CD4-positive, alpha-beta memory T cell (primary cell): ENCODE measurements around the gene SPTB. TPM values are rescaled to one million over a fixed set of nuclear protein-coding genes. Genes with fewer than 3 reads are reported as not detected.

Source experiments
- CTCF ChIA-PET: fragments of 350-600 bp; sonication (Branson Sonifier 250); formaldehyde crosslinking; loops from one replicate; lab custom pipeline; 2021; ENCODE audit warnings: inconsistent platforms; ENCODE audit not compliant: partially characterized antibody; lab: Charles Lee
- POLR2A ChIA-PET: fragments of 350-600 bp; sonication (Branson Sonifier 250); formaldehyde crosslinking; loops from one replicate; lab custom pipeline; 2021; ENCODE audit not compliant: partially characterized antibody; lab: Charles Lee
- DNase-seq, 5 donors: peaks; one replicate each; pipeline versions ENCODE4 v3.0.0 to v3.0.0-alpha.2; 2020 to 2022; ENCODE audit warnings: mixed read lengths in 1 of 5
- H3K27ac ChIP-seq: one replicate; pipeline ENCODE4 v1.7.0; 2013; ENCODE audit warnings: low read depth, low read length
- H3K27me3 ChIP-seq: 2 replicates; pipeline ENCODE4 v1.7.0; 2013; ENCODE audit warnings: mild to moderate bottlenecking, low read length, moderate library complexity; ENCODE audit not compliant: insufficient read depth
- H3K36me3 ChIP-seq: 2 replicates; pipeline ENCODE4 v1.7.0; 2013; ENCODE audit warnings: mild to moderate bottlenecking, low read length, moderate library complexity; ENCODE audit not compliant: insufficient read depth
- H3K4me1 ChIP-seq: 2 replicates; pipeline ENCODE4 v1.7.0; 2013; ENCODE audit warnings: mild to moderate bottlenecking, low read length, moderate library complexity; ENCODE audit not compliant: insufficient read depth
- H3K4me3 ChIP-seq, 2 donors: one replicate each; pipeline ENCODE4 v1.7.0; 2013; ENCODE audit warnings: low read length in 2 of 2, mild to moderate bottlenecking in 1 of 2
- H3K9me3 ChIP-seq, 2 donors: one replicate each; pipeline ENCODE4 v1.7.0; 2013; ENCODE audit warnings: low read length in 2 of 2, control low read depth in 1 of 2; ENCODE audit not compliant: control insufficient read depth in 1 of 2
- H3K27ac Mint-ChIP-seq, 7 donors: one replicate each; pipeline ENCODE4 v1.8.0; 2020 to 2021; ENCODE audit warnings: mixed read lengths in 7 of 7, mild to moderate bottlenecking in 6 of 7, inconsistent platforms in 3 of 7, moderate library complexity in 3 of 7
- H3K27me3 Mint-ChIP-seq, 2 donors: one replicate each; pipeline ENCODE4 v1.8.0; 2020 to 2021; ENCODE audit warnings: mixed read lengths in 2 of 2
- H3K36me3 Mint-ChIP-seq, 2 donors: one replicate each; pipeline ENCODE4 v1.8.0; 2020 to 2021; ENCODE audit warnings: mixed read lengths in 2 of 2, inconsistent platforms in 1 of 2, mild to moderate bottlenecking in 1 of 2
- H3K4me1 Mint-ChIP-seq, 4 donors: one replicate each; pipeline ENCODE4 v1.8.0; 2020 to 2021; ENCODE audit warnings: mixed read lengths in 4 of 4, mild to moderate bottlenecking in 1 of 4
- H3K4me3 Mint-ChIP-seq, 8 donors: one replicate each; pipeline ENCODE4 v1.8.0; 2020 to 2021; ENCODE audit warnings: mixed read lengths in 8 of 8, mild to moderate bottlenecking in 7 of 8, moderate library complexity in 6 of 8, inconsistent platforms in 3 of 8
- H3K9me3 Mint-ChIP-seq, 8 donors: one replicate each; pipeline ENCODE4 v1.8.0; 2020 to 2021; ENCODE audit warnings: mixed read lengths in 8 of 8, mild to moderate bottlenecking in 5 of 8, inconsistent platforms in 3 of 8, moderate library complexity in 1 of 8
- intact Hi-C: fragments of 100-400 bp; cut with micrococcal nuclease; formaldehyde crosslinking; loops from one replicate; pipeline ENCODE4 v1.15.1; 2023
- polyA plus RNA-seq, 2 donors: library from polyadenylated mRNA; unstranded; fragments of 300-500 nt; fragmentation: Illumina TruSeq; gene quantifications; one replicate each; pipeline ENCODE4 v1.2.3, GENCODE V29; 2021
- total RNA-seq, 2 experiments: library from RNA; stranded (reverse); gene quantifications; one replicate each; pipeline ENCODE4 v1.2.3, GENCODE V29; 2021

The SPTB gene
- total and polyA plus RNA-seq, 4 experiments from 2014 or later: 0.03 to 0.37 (median 0.09) TPM; not detected in 1

GRCh38 chr14:64856529-64857445, 22.9 kb downstream of the SPTB start:
- H3K27ac Mint-ChIP-seq: no peak overlapping the region
- CTCF ChIA-PET: interaction anchor here (1.0 to 1.3 kb wide), 2 partner anchors 34 to 35 kb away, joined by 3 to 4 read pairs; no protein-coding TSS in a partner anchor
- no peak overlapping the region for H3K4me3 Mint-ChIP-seq

DNA sequence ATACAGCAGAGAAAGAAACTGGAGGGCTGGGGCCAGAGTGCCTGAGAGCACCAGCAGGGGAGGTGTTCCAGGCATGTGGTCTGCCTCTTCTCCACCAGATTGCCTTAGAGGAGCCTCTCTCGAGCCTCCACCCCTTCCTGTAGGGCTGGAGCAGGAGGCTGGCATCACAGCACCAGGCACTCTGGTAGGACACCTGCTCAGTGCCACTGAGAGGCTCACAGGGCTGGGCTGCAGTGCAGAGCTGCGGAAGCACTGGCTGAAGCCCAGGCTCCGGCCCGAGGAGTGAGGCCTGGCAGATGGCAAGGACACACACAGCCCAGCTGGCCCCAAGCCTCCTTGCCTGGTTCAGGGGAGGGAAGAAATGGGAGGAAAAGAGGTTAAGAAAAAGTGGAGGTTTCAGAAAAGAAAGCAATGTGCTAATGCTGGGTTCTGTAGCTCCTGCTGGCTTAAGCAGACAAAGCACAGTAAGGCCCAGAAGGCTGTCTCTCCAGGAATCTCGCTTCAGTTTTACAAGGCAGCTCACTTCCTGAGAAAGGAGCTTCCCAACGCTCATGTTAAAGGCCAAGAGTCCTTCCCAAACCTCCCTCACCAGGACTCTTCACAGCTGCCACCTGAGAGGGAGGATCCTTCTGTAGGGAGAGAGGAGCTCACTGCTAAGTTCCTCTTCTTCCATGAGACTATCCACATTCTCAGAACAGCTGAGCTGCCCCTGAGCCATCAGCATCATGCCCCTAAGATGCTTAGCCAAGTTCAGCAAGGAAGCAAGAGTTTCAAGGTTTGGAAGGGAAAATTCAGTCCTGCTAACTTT, 23.8 kb downstream of the SPTB start:
- no peak for DNase-seq
- peaks cover 9 to 10% of the 10 kb centered on the region in 2 donors for H3K27me3 Mint-ChIP-seq

More at GRCh38 chr14:64856529-64857445, 22.9 kb downstream of the SPTB start:
- Histone ChIP-seq H3K27me3 (no peaks in the 10 kb centered on the region), H3K4me3 (no peak overlapping the region), H3K27ac (no peak overlapping the region), H3K9me3 (no peaks in the 10 kb centered on the region), H3K36me3 (no peaks in the 10 kb centered on the region), H3K4me1 (no peaks in the 10 kb centered on the region)
- H3K4me1 Mint-ChIP-seq: peaks cover 0 to 1% (median 0%) of the 10 kb centered on the region in 4 donors
- H3K9me3 Mint-ChIP-seq: no peaks in the 10 kb centered on the region
- peaks cover 9% of the 10 kb centered on the region in 2 donors for H3K27me3 Mint-ChIP-seq
- intact Hi-C loops: no loop called here
- POLR2A ChIA-PET: no interaction called here
- H3K36me3 Mint-ChIP-seq: no peaks in the 10 kb centered on the region
- DNase-seq: no peak

GRCh38 chr14:64850369-64851137, 29.2 kb downstream of the SPTB start:
- no peaks in the 10 kb centered on the region for H3K4me1 ChIP-seq
- POLR2A ChIA-PET: no interaction called here
- H3K27me3 ChIP-seq: no peaks in the 10 kb centered on the region
- H3K36me3 Mint-ChIP-seq: no peaks in the 10 kb centered on the region
- H3K9me3 ChIP-seq: no peaks in the 10 kb centered on the region
- H3K4me3 Mint-ChIP-seq: no peak overlapping the region
- CTCF ChIA-PET: no interaction called here
- no peaks in the 10 kb centered on the region for H3K36me3 ChIP-seq
- H3K4me1 Mint-ChIP-seq: peaks cover 4 to 7% (median 5%) of the 10 kb centered on the region in 4 donors
- H3K27ac Mint-ChIP-seq: no peak overlapping the region
- peaks cover 16 to 21% of the 10 kb centered on the region in 2 donors for H3K27me3 Mint-ChIP-seq
- H3K4me3 ChIP-seq: no peak overlapping the region
- no peak for DNase-seq
- intact Hi-C loops: no loop called here
- H3K9me3 Mint-ChIP-seq: no peaks in the 10 kb centered on the region
- H3K27ac ChIP-seq: no peak overlapping the region

More for the DNA sequence above, 23.8 kb downstream of the SPTB start:
- CTCF ChIA-PET: interaction anchor here (1.0 to 1.3 kb wide), 2 partner anchors 33 to 36 kb away, joined by 3 to 4 read pairs; no protein-coding TSS in a partner anchor
- Histone ChIP-seq H3K9me3 (no peaks in the 10 kb centered on the region), H3K27me3 (no peaks in the 10 kb centered on the region), H3K4me1 (no peaks in the 10 kb centered on the region), H3K27ac (no peak overlapping the region), H3K4me3 (no peak overlapping the region), H3K36me3 (no peaks in the 10 kb centered on the region)
- no peaks in the 10 kb centered on the region for H3K36me3 Mint-ChIP-seq
- H3K4me1 Mint-ChIP-seq: peaks cover 0 to 1% (median 0%) of the 10 kb centered on the region in 4 donors
- H3K27ac Mint-ChIP-seq: no peak overlapping the region
- no peaks in the 10 kb centered on the region for H3K9me3 Mint-ChIP-seq
- no peak overlapping the region for H3K4me3 Mint-ChIP-seq
- POLR2A ChIA-PET: no interaction called here
- intact Hi-C loops: no loop called here

GRCh38 chr14:64849940-64850339, 29.8 kb downstream of the SPTB start:
- POLR2A ChIA-PET: no interaction called here
- Mint-ChIP-seq H3K4me1 (peaks cover 4 to 7% (median 5%) of the 10 kb centered on the region in 4 donors), H3K27ac (no peak overlapping the region), H3K4me3 (no peak overlapping the region), H3K27me3 (peaks cover 19 to 25% of the 10 kb centered on the region in 2 donors), H3K9me3 (no peaks in the 10 kb centered on the region), H3K36me3 (no peaks in the 10 kb centered on the region)
- Histone ChIP-seq H3K36me3 (no peaks in the 10 kb centered on the region), H3K9me3 (no peaks in the 10 kb centered on the region), H3K27me3 (no peaks in the 10 kb centered on the region), H3K27ac (no peak overlapping the region), H3K4me1 (no peaks in the 10 kb centered on the region), H3K4me3 (no peak overlapping the region)
- CTCF ChIA-PET: no interaction called here
- no peak for DNase-seq
- intact Hi-C loops: no loop called here

GRCh38 chr14:64848239-64848638, 31.5 kb downstream of the SPTB start:
- Mint-ChIP-seq H3K27ac (no peak overlapping the region), H3K36me3 (no peaks in the 10 kb centered on the region), H3K9me3 (no peaks in the 10 kb centered on the region), H3K4me1 (peaks cover 4 to 7% (median 5%) of the 10 kb centered on the region in 4 donors), H3K27me3 (peaks cover 28 to 36% of the 10 kb centered on the region in 2 donors), H3K4me3 (peak overlapping the region in 1 of 8 donors; percentile 8)
- Histone ChIP-seq H3K36me3 (no peaks in the 10 kb centered on the region), H3K9me3 (no peaks in the 10 kb centered on the region), H3K4me1 (no peaks in the 10 kb centered on the region), H3K4me3 (no peak overlapping the region), H3K27ac (no peak overlapping the region), H3K27me3 (no peaks in the 10 kb centered on the region)
- ChIA-PET POLR2A (interaction anchor here (1.8 kb wide), 1 partner anchor 32 kb away, joined by 4 read pairs; the partner anchor contains the start of gene SPTB), CTCF (interaction anchor here (1.0 to 2.6 kb wide), 2 partner anchors 25 to 44 kb away, joined by 3 to 9 read pairs; no protein-coding TSS in a partner anchor)
- no peak for DNase-seq
- intact Hi-C loops: no loop called here

GRCh38 chr14:64846319-64846718, 33.4 kb downstream of the SPTB start:
- POLR2A ChIA-PET: no interaction called here

More at GRCh38 chr14:64846319-64846718, 33.4 kb downstream of the SPTB start:
- intact Hi-C loops: no loop called here
- H3K27ac ChIP-seq: no peak overlapping the region
- Mint-ChIP-seq H3K4me3 (no peak overlapping the region), H3K9me3 (no peaks in the 10 kb centered on the region), H3K27me3 (peaks cover 30 to 33% of the 10 kb centered on the region in 2 donors), H3K36me3 (no peaks in the 10 kb centered on the region), H3K4me1 (peaks cover 4 to 7% (median 5%) of the 10 kb centered on the region in 4 donors), H3K27ac (no peak overlapping the region)
- no peaks in the 10 kb centered on the region for H3K27me3 ChIP-seq
- no peaks in the 10 kb centered on the region for H3K4me1 ChIP-seq
- no peaks in the 10 kb centered on the region for H3K36me3 ChIP-seq
- H3K4me3 ChIP-seq: no peak overlapping the region
- no peaks in the 10 kb centered on the region for H3K9me3 ChIP-seq
- CTCF ChIA-PET: interaction anchor here (2.6 kb wide), 1 partner anchor 23 kb away, joined by 9 read pairs; no protein-coding TSS in a partner anchor
- DNase-seq: no peak
